Liver (tissue), 9 donors: Measurements from ENCODE around the gene AFDN. TPM values are rescaled to one million over a fixed set of nuclear protein-coding genes. Genes with fewer than 3 reads are reported as not detected.

Source experiments
- DNase-seq: peaks from one replicate; pipeline ENCODE4 v3.0.0-alpha.2; 2017; ENCODE audit warnings: low spot score
- H3K27ac ChIP-seq, 2 donors: one replicate each; pipeline ENCODE4 v1.7.0; 2013; ENCODE audit warnings: inconsistent platforms in 2 of 2, low read length in 2 of 2, control low read depth in 1 of 2, low read depth in 1 of 2, mild to moderate bottlenecking in 1 of 2
- H3K27me3 ChIP-seq, 4 donors: one replicate each; pipeline versions ENCODE4 v1.6.1 to v1.7.0; 2013; ENCODE audit warnings: low read length in 3 of 4, inconsistent platforms in 1 of 4, mild to moderate bottlenecking in 1 of 4, moderate library complexity in 1 of 4; ENCODE audit not compliant: control insufficient read depth in 4 of 4, insufficient read depth in 4 of 4
- H3K36me3 ChIP-seq, 4 donors: one replicate each; pipeline versions ENCODE4 v1.6.1 to v1.7.0; 2013; ENCODE audit warnings: low read length in 3 of 4, mild to moderate bottlenecking in 3 of 4, low read depth in 1 of 4, moderate library complexity in 1 of 4; ENCODE audit not compliant: control insufficient read depth in 4 of 4, insufficient read depth in 3 of 4
- H3K4me1 ChIP-seq, 4 donors: one replicate each; pipeline versions ENCODE4 v1.6.1 to v1.7.0; 2013; ENCODE audit warnings: low read length in 3 of 4, mild to moderate bottlenecking in 3 of 4, moderate library complexity in 1 of 4; ENCODE audit not compliant: control insufficient read depth in 4 of 4, insufficient read depth in 4 of 4
- H3K4me3 ChIP-seq, 3 donors: one replicate each; pipeline versions ENCODE4 v1.6.1 to v1.7.0; 2013; ENCODE audit warnings: low read length in 3 of 3, control low read depth in 1 of 3, low read depth in 1 of 3, mild to moderate bottlenecking in 1 of 3
- H3K9ac ChIP-seq, 2 donors: one replicate each; pipeline ENCODE4 v1.7.0; 2013; ENCODE audit warnings: low read length in 2 of 2, mild to moderate bottlenecking in 2 of 2, moderate library complexity in 2 of 2, control low read depth in 1 of 2, low read depth in 1 of 2
- H3K9me3 ChIP-seq, 4 donors: one replicate each; pipeline versions ENCODE4 v1.6.1 to v1.7.0; 2013; ENCODE audit warnings: low read length in 3 of 4; ENCODE audit not compliant: control insufficient read depth in 4 of 4
- ATF3 ChIP-seq: IDR thresholded peaks from 2 replicates; pipeline ENCODE4 v1.6.1; 2016; ENCODE audit warnings: antibody characterized with exemption
- FOXA1 ChIP-seq: IDR thresholded peaks from 2 replicates; pipeline ENCODE4 v1.6.1; 2016; ENCODE audit warnings: antibody characterized with exemption
- FOXA2 ChIP-seq: IDR thresholded peaks from 2 replicates; pipeline ENCODE4 v1.6.1; 2016; ENCODE audit warnings: antibody characterized with exemption
- GABPA ChIP-seq, 2 donors: IDR thresholded peaks in 1 of 2; conservative IDR thresholded peaks in 1 of 2; 2 replicates each; pipeline ENCODE4 v1.6.1; 2016; ENCODE audit warnings: antibody characterized with exemption in 2 of 2, mild to moderate bottlenecking in 1 of 2, moderate library complexity in 1 of 2
- HNF4A ChIP-seq, 2 donors: conservative IDR thresholded peaks; 2 replicates each; pipeline ENCODE4 v1.6.1; 2016; ENCODE audit warnings: antibody characterized with exemption in 2 of 2, mild to moderate bottlenecking in 2 of 2
- HNF4G ChIP-seq: IDR thresholded peaks from 2 replicates; pipeline ENCODE4 v1.6.1; 2016; ENCODE audit warnings: antibody characterized with exemption
- JUND ChIP-seq, 2 donors: IDR thresholded peaks; 2 replicates each; pipeline ENCODE4 v1.6.1; 2016; ENCODE audit warnings: antibody characterized with exemption in 2 of 2
- NR2F2 ChIP-seq: IDR thresholded peaks from 2 replicates; pipeline ENCODE4 v1.6.1; 2016; ENCODE audit warnings: antibody characterized with exemption
- RAD21 ChIP-seq, 2 donors: IDR thresholded peaks; 2 replicates each; pipeline ENCODE4 v1.6.1; 2016; ENCODE audit warnings: antibody characterized with exemption in 2 of 2, mild to moderate bottlenecking in 2 of 2
- RXRA ChIP-seq, 2 donors: IDR thresholded peaks; 2 replicates each; pipeline ENCODE4 v1.6.1; 2017 to 2018; ENCODE audit warnings: antibody characterized with exemption in 2 of 2, mild to moderate bottlenecking in 1 of 2
- SP1 ChIP-seq: IDR thresholded peaks from 2 replicates; pipeline ENCODE4 v1.6.1; 2018; ENCODE audit warnings: antibody characterized with exemption, mild to moderate bottlenecking
- TAF1 ChIP-seq: conservative IDR thresholded peaks from 2 replicates; pipeline ENCODE4 v1.6.1; 2016; ENCODE audit warnings: antibody characterized with exemption, mild to moderate bottlenecking
- YY1 ChIP-seq: IDR thresholded peaks from 2 replicates; pipeline ENCODE4 v1.6.1; 2016; ENCODE audit warnings: antibody characterized with exemption, mild to moderate bottlenecking
- ZBTB33 ChIP-seq: IDR thresholded peaks from 2 replicates; pipeline ENCODE4 v1.6.1; 2016; ENCODE audit warnings: antibody characterized with exemption
- WGBS: extraction: QIAGEN DNeasy Blood & Tissue Kit; methylation state at CpG from one replicate; pipeline ENCODE4 v1.1.7; 2013; 5-methylcytosine and 5-hydroxymethylcytosine counted together
- polyA plus RNA-seq, 2 donors: library from polyadenylated mRNA; stranded (reverse) in 1 of 2; unstranded in 1 of 2; fragments of 200-250 nt in 1 of 2; fragments of >200 nt in 1 of 2; fragmentation: Nextera tagmentation in 1 of 2; extraction: Ambion mirVana in 1 of 2; gene quantifications; one replicate each; pipeline versions ENCODE4 v1.2.1 to v1.2.3, GENCODE V29; 2013 to 2015
- total RNA-seq, 2 donors: library from RNA; depleted of rRNA; stranded (reverse); fragments of >200 nt; gene quantifications; one replicate each; pipeline ENCODE4 v1.2.3, GENCODE V29; 2014
- TF ChIP-seq, protein P1 (sequence below): IDR thresholded peaks from 2 replicates; pipeline ENCODE4 v1.6.1; 2016; ENCODE audit warnings: antibody characterized with exemption
- TF ChIP-seq, protein P2 (sequence below): fragments of 150-350 bp; IDR thresholded peaks from 2 replicates; pipeline ENCODE4 v1.5.1; 2017; ENCODE audit warnings: improper control_type of control experiment, low read depth, low read length; ENCODE audit not compliant: missing input control
- donor health status: healthy.
- donor health status: healthy.
- donor health status: healthy.
- donor health status: healthy.
- donor health status: healthy.

AFDN gene
- total and polyA plus RNA-seq, 4 donors = 21.3 to 145 (median 29.3) TPM

GRCh38 chr6:167981916-167982462, 155.3 kb downstream of the AFDN start:
- TF ChIP-seq FOXA2 (no peak), YY1 (no peak), JUND (IDR thresholded peaks at IDR 0.05) (no peak), HNF4G (no peak), HNF4A (conservative IDR thresholded peaks at IDR 0.05) (no peak), SP1 (no peak), ZBTB33 (no peak), GABPA (IDR thresholded peaks at IDR 0.05 in 1 of 2, conservative IDR thresholded peaks at IDR 0.05 in 1 of 2) (no peak)
- TF ChIP-seq, protein P1, sequence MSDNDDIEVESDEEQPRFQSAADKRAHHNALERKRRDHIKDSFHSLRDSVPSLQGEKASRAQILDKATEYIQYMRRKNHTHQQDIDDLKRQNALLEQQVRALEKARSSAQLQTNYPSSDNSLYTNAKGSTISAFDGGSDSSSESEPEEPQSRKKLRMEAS = no peak
- no peak for DNase-seq
- Histone ChIP-seq H3K36me3 (no peaks in the 10 kb centered on the region), H3K27ac (no peak overlapping the region), H3K9ac (no peak overlapping the region), H3K4me1 (no peaks in the 10 kb centered on the region), H3K27me3 (no peaks in the 10 kb centered on the region), H3K9me3 (no peaks in the 10 kb centered on the region), H3K4me3 (no peak overlapping the region)
- WGBS = 92% methylated on average over 7 of the region's 7 CpGs

- TF ChIP-seq GABPA (IDR thresholded peaks at IDR 0.05 in 1 of 2, conservative IDR thresholded peaks at IDR 0.05 in 1 of 2) (no peak), NR2F2 (no peak), FOXA2 (no peak), RXRA (IDR thresholded peaks at IDR 0.05) (no peak), HNF4A (conservative IDR thresholded peaks at IDR 0.05) (no peak), JUND (IDR thresholded peaks at IDR 0.05) (no peak), TAF1 (no peak), RAD21 (IDR thresholded peaks at IDR 0.05) (no peak), YY1 (no peak), ZBTB33 (no peak), SP1 (no peak), ATF3 (no peak), FOXA1 (no peak)
- TF ChIP-seq, protein P2, sequence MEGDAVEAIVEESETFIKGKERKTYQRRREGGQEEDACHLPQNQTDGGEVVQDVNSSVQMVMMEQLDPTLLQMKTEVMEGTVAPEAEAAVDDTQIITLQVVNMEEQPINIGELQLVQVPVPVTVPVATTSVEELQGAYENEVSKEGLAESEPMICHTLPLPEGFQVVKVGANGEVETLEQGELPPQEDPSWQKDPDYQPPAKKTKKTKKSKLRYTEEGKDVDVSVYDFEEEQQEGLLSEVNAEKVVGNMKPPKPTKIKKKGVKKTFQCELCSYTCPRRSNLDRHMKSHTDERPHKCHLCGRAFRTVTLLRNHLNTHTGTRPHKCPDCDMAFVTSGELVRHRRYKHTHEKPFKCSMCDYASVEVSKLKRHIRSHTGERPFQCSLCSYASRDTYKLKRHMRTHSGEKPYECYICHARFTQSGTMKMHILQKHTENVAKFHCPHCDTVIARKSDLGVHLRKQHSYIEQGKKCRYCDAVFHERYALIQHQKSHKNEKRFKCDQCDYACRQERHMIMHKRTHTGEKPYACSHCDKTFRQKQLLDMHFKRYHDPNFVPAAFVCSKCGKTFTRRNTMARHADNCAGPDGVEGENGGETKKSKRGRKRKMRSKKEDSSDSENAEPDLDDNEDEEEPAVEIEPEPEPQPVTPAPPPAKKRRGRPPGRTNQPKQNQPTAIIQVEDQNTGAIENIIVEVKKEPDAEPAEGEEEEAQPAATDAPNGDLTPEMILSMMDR = no peak
- TF ChIP-seq, protein P1 = no peak
- Histone ChIP-seq H3K4me1 (no peaks in the 10 kb centered on the region), H3K4me3 (no peak overlapping the region), H3K9ac (no peak overlapping the region), H3K9me3 (no peaks in the 10 kb centered on the region), H3K36me3 (no peaks in the 10 kb centered on the region), H3K27ac (no peak overlapping the region), H3K27me3 (no peaks in the 10 kb centered on the region)
- DNase-seq = no peak
- 94% methylated on average over 11 of the region's 11 CpGs for WGBS
These were observed 157.5 kb downstream of the AFDN start for GRCh38 chr6:167984144-167984719.
